Measurements from ENCODE around the gene CAPNS2.

The CAPNS2 gene

GRCh38 chr16:55532227-55532626 lies 34.3 kb upstream of the CAPNS2 start:
- no peak overlapping the region for H3K4me2 ChIP-seq (ENCODE audit: low read depth, low read length)
- no peak overlapping the region for H3K4me3 ChIP-seq (ENCODE audit: low read length)
- H3K79me2 ChIP-seq (ENCODE audit: low read length) = no peaks in the 10 kb centered on the region
- H3K9me2 ChIP-seq (replicated peaks; ENCODE audit: insufficient read depth, low read length) = no peaks in the 10 kb centered on the region
- peaks cover 4% of the 10 kb centered on the region; the same call in 1 of the 2 replicates for H3F3A ChIP-seq (ENCODE audit: insufficient read depth, low read length)
- no peak for DNase-seq
- no peak overlapping the region for H3K27ac ChIP-seq (ENCODE audit: low read length)
- no peaks in the 10 kb centered on the region for H4K20me1 ChIP-seq (ENCODE audit: insufficient read depth, low read length)
- peaks cover 8% of the 10 kb centered on the region for H3K4me1 ChIP-seq (ENCODE audit: low read length)
- no peaks in the 10 kb centered on the region for H3K27me3 ChIP-seq (replicated peaks; ENCODE audit: insufficient read depth, low read length)
- no peaks in the 10 kb centered on the region for H3K9me3 ChIP-seq (replicated peaks; ENCODE audit: insufficient read depth, low read length)
- H2AFZ ChIP-seq (ENCODE audit: low read length) = no peak overlapping the region
- TF ChIP-seq, protein P1, sequence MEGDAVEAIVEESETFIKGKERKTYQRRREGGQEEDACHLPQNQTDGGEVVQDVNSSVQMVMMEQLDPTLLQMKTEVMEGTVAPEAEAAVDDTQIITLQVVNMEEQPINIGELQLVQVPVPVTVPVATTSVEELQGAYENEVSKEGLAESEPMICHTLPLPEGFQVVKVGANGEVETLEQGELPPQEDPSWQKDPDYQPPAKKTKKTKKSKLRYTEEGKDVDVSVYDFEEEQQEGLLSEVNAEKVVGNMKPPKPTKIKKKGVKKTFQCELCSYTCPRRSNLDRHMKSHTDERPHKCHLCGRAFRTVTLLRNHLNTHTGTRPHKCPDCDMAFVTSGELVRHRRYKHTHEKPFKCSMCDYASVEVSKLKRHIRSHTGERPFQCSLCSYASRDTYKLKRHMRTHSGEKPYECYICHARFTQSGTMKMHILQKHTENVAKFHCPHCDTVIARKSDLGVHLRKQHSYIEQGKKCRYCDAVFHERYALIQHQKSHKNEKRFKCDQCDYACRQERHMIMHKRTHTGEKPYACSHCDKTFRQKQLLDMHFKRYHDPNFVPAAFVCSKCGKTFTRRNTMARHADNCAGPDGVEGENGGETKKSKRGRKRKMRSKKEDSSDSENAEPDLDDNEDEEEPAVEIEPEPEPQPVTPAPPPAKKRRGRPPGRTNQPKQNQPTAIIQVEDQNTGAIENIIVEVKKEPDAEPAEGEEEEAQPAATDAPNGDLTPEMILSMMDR (IDR thresholded peaks at IDR 0.05; ENCODE audit: low read length) = no peak
- TF ChIP-seq EZH2 (optimal IDR thresholded peaks at IDR 0.05; ENCODE audit: low read depth, low read length) (no peak), EZH2phosphoT487 (IDR thresholded peaks at IDR 0.05; ENCODE audit: low read length) (no peak)
- H3K36me3 ChIP-seq (replicated peaks; ENCODE audit: insufficient read depth, low read length) = no peaks in the 10 kb centered on the region
- no peak overlapping the region for H3K9ac ChIP-seq (ENCODE audit: low read length)

GRCh38 chr16:55534756-55535155 lies 31.7 kb upstream of the CAPNS2 start:
- H3K9ac ChIP-seq (ENCODE audit: low read length) = no peak overlapping the region
- H3K4me2 ChIP-seq (ENCODE audit: low read depth, low read length) = peak overlapping the region; percentile 2; the same call in 1 of the 2 replicates
- no peaks in the 10 kb centered on the region for H4K20me1 ChIP-seq (ENCODE audit: insufficient read depth, low read length)
- H3K4me1 ChIP-seq (ENCODE audit: low read length) = peaks cover 14% of the 10 kb centered on the region
- no peaks in the 10 kb centered on the region for H3K79me2 ChIP-seq (ENCODE audit: low read length)
- peaks cover 4% of the 10 kb centered on the region; the same call in 1 of the 2 replicates for H3F3A ChIP-seq (ENCODE audit: insufficient read depth, low read length)
- no peaks in the 10 kb centered on the region for H3K9me2 ChIP-seq (replicated peaks; ENCODE audit: insufficient read depth, low read length)
- H2AFZ ChIP-seq (ENCODE audit: low read length) = peak overlapping the region; percentile 6; the same call in 1 of the 2 replicates
- no peak overlapping the region for H3K4me3 ChIP-seq (ENCODE audit: low read length)
- H3K27ac ChIP-seq (ENCODE audit: low read length) = peak overlapping the region; percentile 47; the same call in 1 of the 2 replicates
- no peak for TF ChIP-seq EZH2phosphoT487 (IDR thresholded peaks at IDR 0.05; ENCODE audit: low read length)
- TF ChIP-seq, protein P1 (IDR thresholded peaks at IDR 0.05; ENCODE audit: low read length) = no peak
- TF ChIP-seq EZH2 (optimal IDR thresholded peaks at IDR 0.05; ENCODE audit: low read depth, low read length) = no peak
- peak; percentile 55 for DNase-seq
- no peaks in the 10 kb centered on the region for H3K36me3 ChIP-seq (replicated peaks; ENCODE audit: insufficient read depth, low read length)
- H3K27me3 ChIP-seq (replicated peaks; ENCODE audit: insufficient read depth, low read length) = no peaks in the 10 kb centered on the region
- no peaks in the 10 kb centered on the region for H3K9me3 ChIP-seq (replicated peaks; ENCODE audit: insufficient read depth, low read length)

DNA sequence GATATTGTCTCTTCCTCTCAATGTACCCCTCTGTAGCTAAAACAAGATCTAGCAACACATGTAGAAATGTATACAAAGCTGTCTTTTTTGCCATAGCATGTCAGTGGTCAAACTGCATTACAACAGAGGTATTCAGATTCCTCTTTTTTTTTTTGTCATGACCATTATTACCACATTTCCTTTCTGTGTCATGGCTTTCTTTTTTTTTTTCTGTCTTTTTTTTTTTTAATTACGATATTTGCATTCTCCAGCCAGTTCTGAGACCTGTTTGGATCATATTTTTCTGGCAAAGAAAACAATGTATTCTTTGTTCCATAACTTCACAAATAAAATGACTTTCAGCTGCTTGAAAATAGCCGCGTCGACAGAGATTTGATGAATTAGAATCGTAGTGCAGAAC lies 27.4 kb upstream of the CAPNS2 start:
- Histone ChIP-seq H3K36me3 (replicated peaks; ENCODE audit: insufficient read depth, low read length) (no peaks in the 10 kb centered on the region), H3K9ac (ENCODE audit: low read length) (no peak overlapping the region), H3F3A (ENCODE audit: insufficient read depth, low read length) (peaks cover 4% of the 10 kb centered on the region; the same call in 1 of the 2 replicates), H3K9me2 (replicated peaks; ENCODE audit: insufficient read depth, low read length) (no peaks in the 10 kb centered on the region), H3K27ac (ENCODE audit: low read length) (no peak overlapping the region), H3K79me2 (ENCODE audit: low read length) (no peaks in the 10 kb centered on the region), H3K4me1 (ENCODE audit: low read length) (peaks cover 14% of the 10 kb centered on the region), H3K9me3 (replicated peaks; ENCODE audit: insufficient read depth, low read length) (no peaks in the 10 kb centered on the region), H2AFZ (ENCODE audit: low read length) (no peak overlapping the region), H4K20me1 (ENCODE audit: insufficient read depth, low read length) (no peaks in the 10 kb centered on the region), H3K4me2 (ENCODE audit: low read depth, low read length) (no peak overlapping the region), H3K27me3 (replicated peaks; ENCODE audit: insufficient read depth, low read length) (no peaks in the 10 kb centered on the region), H3K4me3 (ENCODE audit: low read length) (no peak overlapping the region)
- DNase-seq = no peak
- TF ChIP-seq, protein P1 (IDR thresholded peaks at IDR 0.05; ENCODE audit: low read length) = no peak
- TF ChIP-seq EZH2 (optimal IDR thresholded peaks at IDR 0.05; ENCODE audit: low read depth, low read length) (no peak), EZH2phosphoT487 (IDR thresholded peaks at IDR 0.05; ENCODE audit: low read length) (no peak)
